ENCODE results near the gene OSBPL2. TPM values are rescaled to one million over a fixed set of nuclear protein-coding genes. Genes with fewer than 3 reads are reported as not detected.

Gene OSBPL2
- total and polyA plus RNA-seq, 2 experiments from 2014 or later, result 22.2 to 27.9 TPM

DNA sequence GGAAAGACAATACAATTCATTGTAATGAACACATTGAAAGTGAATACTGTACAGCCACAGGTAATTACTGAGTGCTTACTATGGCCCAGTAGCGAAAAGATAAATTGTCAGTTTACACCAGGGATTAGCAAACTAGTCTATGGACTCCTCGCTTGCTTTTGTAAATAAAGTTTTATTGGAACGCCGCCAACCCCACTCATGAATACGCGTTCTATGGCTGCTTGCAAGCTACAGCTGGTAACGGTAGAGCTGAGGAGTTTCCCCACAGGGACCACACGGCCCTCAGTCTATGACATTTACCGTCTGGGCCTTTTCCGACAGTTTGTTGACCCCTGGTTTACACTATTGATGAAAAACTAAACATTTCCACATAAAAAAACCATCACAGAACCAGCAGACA lies 104.6 kb downstream of the OSBPL2 start:
- H3F3A ChIP-seq (ENCODE audit: insufficient read depth), result no peaks in the 10 kb centered on the region
- in situ Hi-C loops (cut with MboI), result no loop called here
- H3K9me3 ChIP-seq (ENCODE audit: low read depth), result no peaks in the 10 kb centered on the region
- H4K20me1 ChIP-seq (ENCODE audit: insufficient read depth), result no peaks in the 10 kb centered on the region
- H3K4me2 ChIP-seq (ENCODE audit: unreplicated experiment), result no peak overlapping the region
- H3K9ac ChIP-seq, result no peak overlapping the region
- H3K4me1 ChIP-seq (ENCODE audit: insufficient read depth), result no peaks in the 10 kb centered on the region
- no peak overlapping the region for H2AFZ ChIP-seq
- TF ChIP-seq EZH2 (IDR thresholded peaks at IDR 0.05; ENCODE audit: insufficient read depth, poor library complexity, severe bottlenecking) (no peak), EZH2phosphoT487 (IDR thresholded peaks at IDR 0.05; ENCODE audit: insufficient read depth, low read depth) (no peak)
- no peaks in the 10 kb centered on the region for H3K36me3 ChIP-seq (ENCODE audit: low read depth)
- H3K79me2 ChIP-seq (ENCODE audit: insufficient read depth), result no peaks in the 10 kb centered on the region
- 69 to 75% methylated on average over 10 of the region's 10 CpGs for WGBS, 2 experiments (ENCODE audit: low coverage in 1 of 2, low lambda C conversion rate in 2 of 2, missing lambda C conversion rate in 2 of 2)
- no peaks in the 10 kb centered on the region for H3K27me3 ChIP-seq (replicated peaks; ENCODE audit: insufficient read depth)
- H3K9me2 ChIP-seq (ENCODE audit: insufficient read depth), result no peaks in the 10 kb centered on the region
- H3K4me3 ChIP-seq, result no peak overlapping the region
- no peak for DNase-seq
- H3K27ac ChIP-seq, result no peak overlapping the region

- WGBS, 2 experiments (ENCODE audit: low coverage in 1 of 2, low lambda C conversion rate in 2 of 2, missing lambda C conversion rate in 2 of 2), result 77 to 79% methylated on average over 5 of the region's 5 CpGs
- H3K4me1 ChIP-seq (ENCODE audit: insufficient read depth), result no peaks in the 10 kb centered on the region
Measured at GRCh38 chr20:62344092-62344491, 105.8 kb downstream of the OSBPL2 start.

DNA sequence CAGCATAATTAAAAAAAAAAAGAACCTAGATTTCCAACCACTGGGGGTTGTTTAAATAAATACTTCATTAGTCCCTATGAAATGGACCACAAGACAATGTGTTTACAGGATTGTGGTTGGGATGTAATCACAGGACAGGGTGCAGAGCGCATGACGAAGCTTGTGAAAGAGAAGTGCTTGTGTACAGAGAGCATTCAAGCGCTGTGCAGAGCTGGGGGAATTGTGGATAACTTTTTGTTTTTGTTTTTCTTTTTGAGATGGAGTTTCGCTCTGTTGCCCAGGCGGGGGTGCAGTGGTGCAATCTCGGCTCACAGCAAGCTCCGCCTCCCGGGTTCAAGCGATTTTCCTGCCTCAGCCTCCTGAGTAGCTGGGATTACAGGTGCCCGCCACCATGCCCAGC lies 106.5 kb downstream of the OSBPL2 start:
- H3K4me3 ChIP-seq, result no peak overlapping the region
- H3K9me2 ChIP-seq (ENCODE audit: insufficient read depth), result no peaks in the 10 kb centered on the region
- H3K36me3 ChIP-seq (ENCODE audit: low read depth), result no peaks in the 10 kb centered on the region
- no peak for DNase-seq
- in situ Hi-C loops (cut with MboI), result no loop called here
- no peak for TF ChIP-seq EZH2phosphoT487 (IDR thresholded peaks at IDR 0.05; ENCODE audit: insufficient read depth, low read depth)
- no peak for TF ChIP-seq EZH2 (IDR thresholded peaks at IDR 0.05; ENCODE audit: insufficient read depth, poor library complexity, severe bottlenecking)
- no peak overlapping the region for H3K9ac ChIP-seq
- H3K27me3 ChIP-seq (replicated peaks; ENCODE audit: insufficient read depth), result no peaks in the 10 kb centered on the region
- H3K4me1 ChIP-seq (ENCODE audit: insufficient read depth), result no peaks in the 10 kb centered on the region
- no peak overlapping the region for H3K4me2 ChIP-seq (ENCODE audit: unreplicated experiment)
- no peaks in the 10 kb centered on the region for H3F3A ChIP-seq (ENCODE audit: insufficient read depth)
- no peaks in the 10 kb centered on the region for H3K9me3 ChIP-seq (ENCODE audit: low read depth)
- H2AFZ ChIP-seq, result no peak overlapping the region
- no peak overlapping the region for H3K27ac ChIP-seq
- H3K79me2 ChIP-seq (ENCODE audit: insufficient read depth), result no peaks in the 10 kb centered on the region
- no peaks in the 10 kb centered on the region for H4K20me1 ChIP-seq (ENCODE audit: insufficient read depth)
- 78 to 81% methylated on average over 10 of the region's 10 CpGs for WGBS, 2 experiments (ENCODE audit: low coverage in 1 of 2, low lambda C conversion rate in 2 of 2, missing lambda C conversion rate in 2 of 2)

More at GRCh38 chr20:62344092-62344491, 105.8 kb downstream of the OSBPL2 start:
- H3K4me2 ChIP-seq (ENCODE audit: unreplicated experiment), result no peak overlapping the region
- H4K20me1 ChIP-seq (ENCODE audit: insufficient read depth), result no peaks in the 10 kb centered on the region
- H3K27ac ChIP-seq, result no peak overlapping the region
- H3K9me2 ChIP-seq (ENCODE audit: insufficient read depth), result no peaks in the 10 kb centered on the region
- no peak overlapping the region for H3K4me3 ChIP-seq
- no peak for DNase-seq
- no peaks in the 10 kb centered on the region for H3K9me3 ChIP-seq (ENCODE audit: low read depth)
- H3K36me3 ChIP-seq (ENCODE audit: low read depth), result no peaks in the 10 kb centered on the region
- H3K9ac ChIP-seq, result no peak overlapping the region
- no peak overlapping the region for H2AFZ ChIP-seq
- no peaks in the 10 kb centered on the region for H3F3A ChIP-seq (ENCODE audit: insufficient read depth)
- H3K27me3 ChIP-seq (replicated peaks; ENCODE audit: insufficient read depth), result no peaks in the 10 kb centered on the region
- H3K79me2 ChIP-seq (ENCODE audit: insufficient read depth), result no peaks in the 10 kb centered on the region
- TF ChIP-seq EZH2phosphoT487 (IDR thresholded peaks at IDR 0.05; ENCODE audit: insufficient read depth, low read depth), result no peak
- no peak for TF ChIP-seq EZH2 (IDR thresholded peaks at IDR 0.05; ENCODE audit: insufficient read depth, poor library complexity, severe bottlenecking)
- in situ Hi-C loops (cut with MboI), result no loop called here

Small RNAs within 50 kb of the gene (microRNA-seq; reads per million reads assigned to microRNA genes)
- gene MIR4758 (ENCODE audit: borderline number of aligned reads), result not detected

Other genes starting within 250 kb of the OSBPL2 start
- 2.9 and 4.2 TPM in 2 replicates for gene TAF4, start 172.6 kb upstream of the OSBPL2 start, total RNA-seq (2014; rRNA removed; shearing (Covaris generic))
- 0.80 and 1.4 TPM in 2 replicates for gene TAF4, start 172.6 kb upstream of the OSBPL2 start, polyA plus RNA-seq (2016; fragmentation: Nextera tagmentation; extraction: Ambion mirVana)
- gene LSM14B, start 116.0 kb upstream of the OSBPL2 start, total RNA-seq (2014; rRNA removed; shearing (Covaris generic)), result 28.0 and 30.0 TPM in 2 replicates
- gene LSM14B, start 116.0 kb upstream of the OSBPL2 start, polyA plus RNA-seq (2016; fragmentation: Nextera tagmentation; extraction: Ambion mirVana), result 1.0 and 1.3 TPM in 2 replicates
- 268 and 308 TPM in 2 replicates for gene PSMA7, start 95.1 kb upstream of the OSBPL2 start, total RNA-seq (2014; rRNA removed; shearing (Covaris generic))
- gene PSMA7, start 95.1 kb upstream of the OSBPL2 start, polyA plus RNA-seq (2016; fragmentation: Nextera tagmentation; extraction: Ambion mirVana), result 488 and 493 TPM in 2 replicates
- gene SS18L1, start 94.8 kb upstream of the OSBPL2 start, total RNA-seq (2014; rRNA removed; shearing (Covaris generic)), result 7.5 and 8.8 TPM in 2 replicates
- gene SS18L1, start 94.8 kb upstream of the OSBPL2 start, polyA plus RNA-seq (2016; fragmentation: Nextera tagmentation; extraction: Ambion mirVana), result 1.5 and 2.3 TPM in 2 replicates
- gene MTG2, start 55.5 kb upstream of the OSBPL2 start, total RNA-seq (2014; rRNA removed; shearing (Covaris generic)), result 20.2 and 30.5 TPM in 2 replicates
- gene MTG2, start 55.5 kb upstream of the OSBPL2 start, polyA plus RNA-seq (2016; fragmentation: Nextera tagmentation; extraction: Ambion mirVana), result 17.3 and 17.5 TPM in 2 replicates
- gene HRH3, start 18.2 kb upstream of the OSBPL2 start, total RNA-seq (2014; rRNA removed; shearing (Covaris generic)), result not detected in 2 replicates
- not detected in 2 replicates for gene HRH3, start 18.2 kb upstream of the OSBPL2 start, polyA plus RNA-seq (2016; fragmentation: Nextera tagmentation; extraction: Ambion mirVana)
- 117 and 138 TPM in 2 replicates for gene ADRM1, start 64.5 kb downstream of the OSBPL2 start, total RNA-seq (2014; rRNA removed; shearing (Covaris generic))
- gene ADRM1, start 64.5 kb downstream of the OSBPL2 start, polyA plus RNA-seq (2016; fragmentation: Nextera tagmentation; extraction: Ambion mirVana), result 162 and 175 TPM in 2 replicates
- 4.5 and 13.9 TPM in 2 replicates for gene LAMA5, start 128.8 kb downstream of the OSBPL2 start, total RNA-seq (2014; rRNA removed; shearing (Covaris generic))
- 4.3 and 6.0 TPM in 2 replicates for gene LAMA5, start 128.8 kb downstream of the OSBPL2 start, polyA plus RNA-seq (2016; fragmentation: Nextera tagmentation; extraction: Ambion mirVana)
- 1,039 and 1,622 TPM in 2 replicates for gene RPS21, start 148.6 kb downstream of the OSBPL2 start, total RNA-seq (2014; rRNA removed; shearing (Covaris generic))
- 566 and 639 TPM in 2 replicates for gene RPS21, start 148.6 kb downstream of the OSBPL2 start, polyA plus RNA-seq (2016; fragmentation: Nextera tagmentation; extraction: Ambion mirVana)
- gene CABLES2, start 168.8 kb downstream of the OSBPL2 start, total RNA-seq (2014; rRNA removed; shearing (Covaris generic)), result 3.0 and 7.3 TPM in 2 replicates
- gene CABLES2, start 168.8 kb downstream of the OSBPL2 start, polyA plus RNA-seq (2016; fragmentation: Nextera tagmentation; extraction: Ambion mirVana), result 0.66 and 0.82 TPM in 2 replicates
- gene RBBP8NL, start 189.0 kb downstream of the OSBPL2 start, total RNA-seq (2014; rRNA removed; shearing (Covaris generic)), result not detected in 2 replicates
- gene RBBP8NL, start 189.0 kb downstream of the OSBPL2 start, polyA plus RNA-seq (2016; fragmentation: Nextera tagmentation; extraction: Ambion mirVana), result not detected in 2 replicates
- not detected in 2 replicates for gene GATA5, start 237.5 kb downstream of the OSBPL2 start, total RNA-seq (2014; rRNA removed; shearing (Covaris generic))
- gene GATA5, start 237.5 kb downstream of the OSBPL2 start, polyA plus RNA-seq (2016; fragmentation: Nextera tagmentation; extraction: Ambion mirVana), result not detected in 2 replicates